ENCODE data around the gene CHTF18. TPM values are rescaled to one million over a fixed set of nuclear protein-coding genes. Genes with fewer than 3 reads are reported as not detected.

CHTF18 gene
- total and polyA plus RNA-seq, 9 of the 15 experiments (the other 6 are each of a cell fraction or from before 2014, with no cell fraction given): 2.5 to 123 (median 17.0) TPM

- no peak for TF ChIP-seq ZBTB34 (CRISPR knock-in tag; IDR thresholded peaks at IDR 0.05)
- no peak for TF ChIP-seq GTF3C2 (IDR thresholded peaks at IDR 0.05; ENCODE audit: borderline replicate concordance, extremely low read depth, insufficient read length)
- 0 out of 2 replicates have a peak, but pooled peaks have one; percentile 36 for TF ChIP-seq CREM (IDR thresholded peaks at IDR 0.05; ENCODE audit: low read depth)
- no peak for TF ChIP-seq JUN (IDR thresholded peaks at IDR 0.05; ENCODE audit: borderline replicate concordance, low read depth, low read length)
- TF ChIP-seq JUN (CRISPR knock-in tag; IDR thresholded peaks at IDR 0.05; ENCODE audit: borderline replicate concordance): no peak
- peak; percentile 69; the same call in 1 of the 2 replicates for TF ChIP-seq HNRNPL (IDR thresholded peaks at IDR 0.05; ENCODE audit: low read depth, low read length)
- TF ChIP-seq CEBPG (CRISPR knock-in tag; IDR thresholded peaks at IDR 0.05): peak; percentile 22; the same call in 1 of the 2 replicates
- no peak for TF ChIP-seq CEBPG (tag; conservative IDR thresholded peaks at IDR 0.05 in 1 of 2, IDR thresholded peaks at IDR 0.05 in 1 of 2)
- no peak for TF ChIP-seq ZNF584 (CRISPR knock-in tag; IDR thresholded peaks at IDR 0.05; ENCODE audit: low read depth)
- TF ChIP-seq SP1 (CRISPR knock-in tag; IDR thresholded peaks at IDR 0.05): peak; percentile 60; the same call in 1 of the 2 replicates
- peak; percentile 31; the same call in 1 of the 2 replicates for TF ChIP-seq ZFX (CRISPR knock-in tag; IDR thresholded peaks at IDR 0.05)
- TF ChIP-seq RAD21 (CRISPR knock-in tag; conservative IDR thresholded peaks at IDR 0.05 in 1 of 2, IDR thresholded peaks at IDR 0.05 in 1 of 2): peak; percentile 76 to 84
- TF ChIP-seq COPS2 (conservative IDR thresholded peaks at IDR 0.05): no peak
- TF ChIP-seq POU5F1 (IDR thresholded peaks at IDR 0.05; ENCODE audit: borderline replicate concordance, low read depth, low read length, partially characterized antibody): no peak
- TF ChIP-seq GATAD2B (IDR thresholded peaks at IDR 0.05; ENCODE audit: borderline replicate concordance): peak; percentile 46; the same call in 1 of the 2 replicates
- peak; percentile 14 to 75; a peak in 3 of 4 replicates for TF ChIP-seq MAZ (CRISPR knock-in tag; conservative IDR thresholded peaks at IDR 0.05 in 1 of 2, IDR thresholded peaks at IDR 0.05 in 1 of 2)
- TF ChIP-seq STAG1 (CRISPR knock-in tag; IDR thresholded peaks at IDR 0.05; ENCODE audit: borderline replicate concordance): peak; percentile 88; the same call in 1 of the 2 replicates
- TF ChIP-seq NR2F6 (CRISPR knock-in tag; IDR thresholded peaks at IDR 0.05): no peak
- 0 out of 2 replicates have a peak, but pooled peaks have one; percentile 12 for TF ChIP-seq ZSCAN32 (CRISPR knock-in tag; IDR thresholded peaks at IDR 0.05)
- TF ChIP-seq ZBTB1 (CRISPR knock-in tag; IDR thresholded peaks at IDR 0.05; ENCODE audit: borderline replicate concordance, low read depth): peak; percentile 58; the same call in 1 of the 2 replicates
- no peak for TF ChIP-seq RBM25 (IDR thresholded peaks at IDR 0.05; ENCODE audit: low read depth, low read length, severe bottlenecking)
- 0 out of 2 replicates have a peak, but pooled peaks have one; percentile 46 for TF ChIP-seq HDGF (IDR thresholded peaks at IDR 0.05)
- peak; percentile 36; the same call in 1 of the 2 replicates for TF ChIP-seq ZNF143 (CRISPR knock-in tag; IDR thresholded peaks at IDR 0.05)
These were observed 2.6 kb upstream of the CHTF18 start (continued) for GRCh38 chr16:785563-786535.
